NCI-H774 (cell line): Measurements from ENCODE around the gene ALG1.

Source experiments
- DNase-seq: peaks from one replicate; lab custom pipeline; 2025; lab: John Stamatoyannopoulos, UW

Gene ALG1, protein sequence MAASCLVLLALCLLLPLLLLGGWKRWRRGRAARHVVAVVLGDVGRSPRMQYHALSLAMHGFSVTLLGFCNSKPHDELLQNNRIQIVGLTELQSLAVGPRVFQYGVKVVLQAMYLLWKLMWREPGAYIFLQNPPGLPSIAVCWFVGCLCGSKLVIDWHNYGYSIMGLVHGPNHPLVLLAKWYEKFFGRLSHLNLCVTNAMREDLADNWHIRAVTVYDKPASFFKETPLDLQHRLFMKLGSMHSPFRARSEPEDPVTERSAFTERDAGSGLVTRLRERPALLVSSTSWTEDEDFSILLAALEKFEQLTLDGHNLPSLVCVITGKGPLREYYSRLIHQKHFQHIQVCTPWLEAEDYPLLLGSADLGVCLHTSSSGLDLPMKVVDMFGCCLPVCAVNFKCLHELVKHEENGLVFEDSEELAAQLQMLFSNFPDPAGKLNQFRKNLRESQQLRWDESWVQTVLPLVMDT

DNA sequence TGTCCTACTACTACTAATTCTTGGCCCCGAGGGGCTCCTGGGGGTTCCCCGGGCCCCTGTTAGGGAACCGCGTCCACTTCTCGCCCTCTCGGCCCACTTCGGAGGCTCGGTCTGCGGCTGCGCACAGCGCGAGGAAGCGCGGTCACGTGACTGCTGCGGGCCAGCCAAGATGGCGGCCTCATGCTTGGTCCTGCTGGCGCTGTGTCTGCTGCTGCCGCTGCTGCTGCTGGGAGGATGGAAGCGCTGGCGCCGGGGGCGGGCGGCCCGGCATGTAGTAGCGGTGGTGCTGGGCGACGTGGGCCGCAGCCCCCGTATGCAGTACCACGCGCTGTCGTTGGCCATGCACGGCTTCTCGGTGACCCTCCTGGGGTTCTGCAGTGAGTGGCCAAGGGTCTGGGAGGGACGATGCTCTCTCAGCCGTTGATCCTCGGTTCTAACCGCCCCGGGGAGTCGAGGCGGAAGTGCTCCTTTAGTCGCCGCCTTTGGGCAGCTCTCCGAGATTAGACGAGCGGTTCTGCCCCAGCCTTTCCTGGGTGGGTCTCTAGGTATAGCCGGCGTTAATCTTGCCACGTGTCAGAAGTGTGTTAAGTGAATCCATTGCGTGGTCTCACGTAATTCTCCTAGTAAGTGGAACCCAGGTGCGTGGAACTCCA, at the start of gene ALG1:
ALG1 (plus strand) TSS at position 163 of the 653 bp plus-strand sequence; CDS start at position 170, 7 bp downstream.
- peak; percentile 83 for DNase-seq

DNA sequence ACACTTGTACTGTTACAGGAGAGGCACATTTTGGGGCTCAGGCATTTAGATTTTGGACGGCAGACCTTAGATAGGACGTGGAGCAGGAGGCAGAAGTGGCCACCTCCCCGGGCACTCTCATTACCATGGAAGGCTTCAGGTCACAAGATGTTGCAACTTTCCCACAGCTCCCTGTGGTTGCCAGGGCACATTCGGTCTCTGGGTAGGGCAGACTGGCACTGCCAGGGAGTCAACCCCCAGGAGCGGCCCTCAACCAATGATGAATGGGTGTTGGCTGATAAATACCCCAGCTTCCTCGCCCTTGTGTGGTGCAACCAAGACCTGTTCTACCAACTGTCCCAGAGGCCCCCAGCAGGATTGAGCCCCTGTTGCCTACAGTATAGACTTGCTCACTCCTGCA, 49.1 kb upstream of the ALG1 start:
- no peak for DNase-seq

DNA sequence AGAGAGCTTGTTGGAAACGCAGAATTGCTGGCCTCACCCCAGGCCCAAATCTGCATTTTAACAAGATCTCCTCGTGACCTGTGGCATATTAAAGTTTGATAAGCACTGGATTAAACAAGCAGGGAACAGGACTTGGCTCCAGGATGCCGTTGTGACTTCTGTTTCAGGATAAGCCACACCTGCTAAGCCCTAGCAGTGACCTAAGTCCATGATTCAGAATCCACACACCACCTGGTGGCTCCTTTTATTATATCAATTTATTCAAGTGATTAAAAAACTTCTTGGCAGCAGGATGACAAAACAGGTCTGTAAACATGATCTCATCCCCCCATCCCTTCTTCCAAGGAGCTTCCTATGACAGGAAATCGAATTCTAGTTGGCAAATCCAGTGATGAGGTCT, 47.0 kb upstream of the ALG1 start:
- peak; percentile 12 for DNase-seq

DNA sequence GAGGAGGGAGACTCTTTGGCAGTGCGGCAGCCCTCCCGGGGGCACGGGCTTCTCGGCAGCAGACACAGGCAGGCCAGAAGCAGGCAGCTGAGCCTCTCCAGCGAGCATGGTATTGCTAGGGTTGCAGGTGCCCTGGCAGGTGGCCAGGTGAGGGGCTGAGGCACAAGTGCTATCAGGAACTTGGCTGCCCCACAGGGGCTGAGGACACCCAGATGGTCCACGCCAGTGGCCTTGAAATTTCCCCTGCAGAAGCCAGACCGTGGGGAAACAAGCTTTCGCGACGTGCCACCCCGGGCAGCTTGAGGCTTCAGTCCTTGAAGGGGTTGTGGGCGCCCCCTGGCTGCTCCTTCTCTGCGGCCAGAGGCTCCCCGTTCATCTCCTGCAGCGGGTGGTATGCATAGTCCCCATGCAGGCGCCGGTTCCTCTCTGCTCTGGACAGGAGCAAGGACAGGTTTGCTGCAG, 46.4 kb upstream of the ALG1 start:
- no peak for DNase-seq

DNA sequence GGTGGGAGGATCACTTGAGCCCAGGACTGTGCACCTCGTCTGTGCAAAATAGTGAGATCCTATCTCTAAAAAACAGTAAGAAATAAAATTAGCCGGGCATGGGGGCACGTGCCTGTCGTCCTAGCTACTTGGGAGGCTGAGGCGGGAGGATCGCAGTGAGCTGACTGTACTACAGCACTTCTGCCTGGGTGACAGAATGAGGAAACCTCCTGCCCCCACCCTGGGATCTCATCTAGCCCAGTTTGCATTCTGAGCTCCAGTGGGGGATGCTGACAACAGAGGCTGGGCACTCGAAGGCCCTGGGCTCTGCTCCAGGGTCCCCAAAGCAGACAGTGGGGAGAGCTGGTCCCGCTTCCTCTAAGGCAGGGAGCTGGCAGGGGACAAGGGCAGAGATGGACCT, 45.0 kb upstream of the ALG1 start:
- DNase-seq: no peak

DNA sequence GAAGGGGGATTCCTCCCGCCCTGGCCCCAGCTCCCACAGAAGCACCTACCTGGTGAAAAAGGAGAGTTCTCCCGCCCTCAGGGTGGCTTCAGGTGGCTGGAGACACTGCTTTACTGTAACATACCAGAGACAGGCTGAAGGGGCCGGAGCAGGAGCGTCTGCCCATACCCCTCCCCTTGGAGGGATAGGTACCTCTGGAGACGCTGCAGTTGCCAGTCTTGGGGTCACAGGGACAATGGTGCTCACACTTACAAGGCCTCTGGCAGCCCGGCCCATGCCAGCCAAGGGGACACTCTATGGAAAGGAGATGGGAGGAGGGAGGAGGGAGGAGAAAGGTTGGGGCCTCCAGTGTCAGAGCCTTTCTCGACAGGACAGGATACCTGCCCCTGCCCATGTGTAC, 44.6 kb upstream of the ALG1 start:
- DNase-seq: no peak

DNA sequence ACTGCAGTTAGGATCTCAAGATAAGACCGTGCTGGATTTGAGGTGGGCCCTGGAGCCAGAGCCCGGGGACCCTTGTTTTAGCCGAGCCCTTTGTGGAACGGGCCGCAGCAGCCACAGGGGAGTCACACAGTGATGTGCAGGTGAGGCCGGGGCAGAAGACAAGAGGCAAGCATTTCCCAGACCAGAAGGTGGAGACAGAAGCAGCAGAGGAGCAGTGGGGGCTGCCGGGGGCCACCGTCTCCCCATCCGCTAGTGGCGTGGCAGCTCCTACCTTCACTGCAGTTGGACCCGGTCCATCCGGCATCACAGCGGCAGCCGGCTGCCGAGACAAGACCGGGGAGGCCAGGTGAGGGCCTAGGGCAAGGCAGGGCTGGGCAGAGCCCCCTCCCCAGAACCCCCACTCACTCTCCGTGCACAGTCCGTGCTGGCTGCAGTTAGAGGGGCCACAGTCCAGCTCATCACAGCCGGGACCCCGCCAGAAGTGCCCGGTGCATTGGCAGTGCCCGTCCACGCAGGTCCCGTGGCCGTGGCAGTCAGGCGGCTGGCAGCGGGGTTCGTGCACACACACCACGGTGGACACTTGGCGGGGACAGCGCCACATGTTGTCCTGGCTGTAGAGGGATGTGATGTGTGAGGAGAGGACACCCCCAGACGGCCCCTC, 43.9 kb upstream of the ALG1 start:
- DNase-seq: no peak

DNA sequence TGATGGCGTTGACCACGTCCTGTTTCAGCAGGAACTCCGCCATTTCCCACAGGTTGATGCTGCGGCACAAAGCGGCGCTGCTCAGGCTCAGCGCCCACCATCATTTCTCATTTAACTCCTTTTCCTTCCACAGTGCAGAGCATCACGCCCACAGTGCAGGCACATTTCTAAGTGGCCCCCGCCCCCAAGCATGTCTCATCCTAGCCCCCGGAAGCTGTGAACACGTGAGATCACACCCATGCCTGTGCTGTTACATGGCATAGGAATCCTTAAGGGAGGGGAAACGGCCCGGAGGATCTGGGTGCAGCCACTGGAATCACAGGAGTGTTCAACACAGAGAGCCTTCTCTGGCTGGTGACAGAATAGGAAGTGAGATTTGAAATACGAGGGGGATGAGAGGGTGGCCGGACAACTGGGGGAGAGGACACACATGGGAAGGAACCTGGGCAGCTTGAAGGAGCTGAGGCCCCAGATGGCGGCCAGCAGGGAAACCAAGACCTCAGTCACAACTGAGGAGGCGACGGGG, 42.6 kb upstream of the ALG1 start:
- no peak for DNase-seq

DNA sequence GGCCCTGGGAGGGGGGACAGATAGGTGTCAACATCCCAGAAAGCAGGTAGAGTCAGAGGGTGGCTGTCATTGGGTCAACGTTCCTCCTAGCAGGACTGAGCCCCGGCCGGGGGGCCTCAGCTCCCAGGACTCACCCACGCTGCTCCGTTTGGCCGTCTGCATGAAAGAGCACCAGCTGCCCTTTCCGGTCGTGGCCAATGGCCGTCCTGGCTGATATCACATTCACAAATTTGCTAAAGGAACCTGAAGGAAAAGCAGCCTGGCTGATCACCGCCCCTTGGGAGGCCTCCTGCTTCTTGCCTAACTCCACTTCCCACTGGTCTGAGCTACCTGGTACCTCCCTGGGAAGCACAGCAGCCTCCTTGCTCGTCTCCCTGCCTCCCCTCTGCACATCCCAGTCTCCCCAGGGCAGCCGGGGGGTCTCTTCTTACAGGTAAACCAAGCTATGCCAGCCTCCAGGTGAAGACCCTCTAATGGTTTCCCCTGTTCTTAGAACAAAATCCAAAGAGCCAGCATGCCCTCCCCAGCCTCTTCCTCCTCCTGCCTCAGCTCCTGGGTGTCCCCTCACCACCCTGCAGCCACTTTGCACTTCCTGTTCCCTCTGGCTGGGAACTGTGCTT, 41.3 kb upstream of the ALG1 start:
- no peak for DNase-seq

DNA sequence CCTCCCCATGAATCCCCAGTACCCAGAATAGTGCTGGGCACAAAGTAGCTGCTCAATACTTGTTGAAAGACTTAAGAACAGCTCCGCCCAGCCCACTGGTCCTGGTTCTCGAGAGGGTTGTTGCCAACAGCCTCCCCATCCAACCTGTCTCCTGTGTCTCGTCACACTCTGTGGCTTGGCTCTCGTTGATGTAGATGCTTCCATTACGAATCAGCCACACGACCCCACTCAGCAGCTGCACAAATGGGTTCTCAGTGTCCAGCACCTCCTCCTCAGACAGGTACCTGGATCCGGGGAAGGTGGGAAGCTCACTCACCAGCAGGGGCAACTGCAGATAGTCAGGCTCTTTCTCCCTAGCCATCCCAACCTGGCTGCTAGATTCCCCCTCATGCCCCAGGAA, 40.0 kb upstream of the ALG1 start:
- DNase-seq: no peak

DNA sequence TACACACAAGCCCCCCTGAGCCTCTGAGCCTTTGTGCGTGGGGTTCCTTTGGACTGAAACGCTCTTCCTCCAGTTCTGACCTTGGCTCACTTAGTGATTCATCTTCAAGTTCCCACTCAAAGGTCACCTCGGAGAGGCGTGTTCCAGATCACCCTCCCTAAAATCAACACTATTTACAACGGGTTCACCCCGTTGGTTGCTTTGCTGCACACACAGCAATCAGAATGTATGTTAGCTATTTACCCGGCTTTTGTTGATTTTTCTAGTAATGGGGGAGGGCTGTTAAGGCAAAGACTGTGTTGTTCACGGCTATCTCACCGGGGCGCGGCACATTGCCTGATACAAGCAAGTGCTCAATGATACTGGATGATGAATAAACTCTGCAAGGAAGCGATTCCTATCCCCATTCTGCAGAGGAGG, 38.9 kb upstream of the ALG1 start:
- no peak for DNase-seq

DNA sequence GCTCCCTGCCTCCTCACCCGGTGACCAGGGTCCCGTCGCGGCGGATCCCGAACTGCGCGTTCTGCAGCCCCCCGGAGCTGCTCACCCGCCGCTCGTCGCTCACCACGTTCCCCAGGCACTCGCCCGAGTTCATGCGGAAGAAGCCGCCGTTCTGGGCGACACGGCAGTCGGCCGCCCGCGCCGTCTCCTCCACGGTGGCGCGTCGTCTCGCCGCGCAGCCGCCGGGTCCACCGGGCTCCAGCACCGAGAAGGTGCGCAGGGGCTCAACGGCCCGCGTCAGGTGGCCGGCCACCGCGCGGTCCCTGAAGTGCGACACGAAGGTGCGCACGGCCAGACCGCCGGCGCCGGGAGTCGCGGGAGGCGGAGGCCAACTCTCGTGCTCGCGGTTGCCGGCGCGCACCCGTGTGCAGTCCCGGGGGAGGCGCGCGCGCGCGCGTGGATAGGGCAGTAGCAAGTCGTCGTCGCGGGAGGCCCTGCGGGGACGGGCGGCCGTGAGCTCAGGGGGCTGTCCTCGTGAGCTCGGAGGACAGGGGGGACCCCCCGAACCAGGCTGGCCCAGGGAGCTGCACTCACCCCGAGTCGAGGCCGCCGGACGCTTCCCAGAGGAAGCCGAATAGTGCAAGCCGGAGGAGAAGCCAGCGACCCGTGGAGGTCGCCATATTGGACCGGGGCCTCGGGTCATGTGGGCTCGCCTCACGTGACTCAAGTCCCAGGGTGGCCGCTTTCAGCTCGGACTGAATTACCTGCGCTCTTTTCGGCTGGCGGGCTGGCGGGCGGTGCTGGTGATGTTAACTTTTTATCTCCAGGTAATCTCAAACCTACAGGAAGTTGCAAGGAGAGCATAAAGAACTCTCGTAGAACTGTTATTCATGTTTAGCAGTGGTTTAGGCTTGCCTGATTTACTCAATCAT, 38.1 kb upstream of the ALG1 start, which contains the start of gene NAGPA:
NAGPA (minus strand) TSS at position 680 of the 911 bp plus-strand sequence; CDS start at position 659, 21 bp downstream.
- DNase-seq: peak; percentile 63

DNA sequence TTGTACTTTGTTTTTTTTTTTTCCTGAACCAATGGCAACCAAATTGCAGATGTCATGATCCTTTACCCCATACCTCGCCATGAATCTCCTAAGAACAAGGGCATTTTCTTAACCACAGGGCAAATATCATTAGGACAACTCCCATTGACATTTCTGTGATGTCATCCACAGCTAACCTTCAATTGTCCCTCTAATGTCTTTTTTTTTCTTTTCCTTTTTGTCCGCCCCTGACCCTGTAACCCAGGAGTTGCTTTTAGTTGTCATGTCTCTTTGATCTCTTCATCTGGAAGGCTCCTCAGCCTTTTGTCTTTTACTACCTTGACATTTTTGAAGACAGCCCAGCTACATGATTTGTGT, 37.5 kb upstream of the ALG1 start:
- no peak for DNase-seq

DNA sequence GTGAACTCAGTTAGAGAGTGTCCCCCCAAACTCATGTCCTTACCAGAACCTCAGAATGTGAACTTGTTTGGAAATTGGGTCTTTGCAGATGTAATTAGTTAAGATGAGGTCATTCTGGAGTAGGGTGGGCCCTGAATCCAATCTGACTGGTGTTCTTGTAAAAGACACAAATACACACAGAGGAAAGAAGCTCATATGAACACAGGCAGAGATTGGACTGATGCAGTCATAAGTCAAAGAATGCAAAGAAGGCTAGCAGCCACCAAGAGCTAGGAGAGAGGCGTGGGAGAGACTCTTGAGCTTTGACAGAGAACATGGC, 35.8 kb upstream of the ALG1 start:
- no peak for DNase-seq

DNA sequence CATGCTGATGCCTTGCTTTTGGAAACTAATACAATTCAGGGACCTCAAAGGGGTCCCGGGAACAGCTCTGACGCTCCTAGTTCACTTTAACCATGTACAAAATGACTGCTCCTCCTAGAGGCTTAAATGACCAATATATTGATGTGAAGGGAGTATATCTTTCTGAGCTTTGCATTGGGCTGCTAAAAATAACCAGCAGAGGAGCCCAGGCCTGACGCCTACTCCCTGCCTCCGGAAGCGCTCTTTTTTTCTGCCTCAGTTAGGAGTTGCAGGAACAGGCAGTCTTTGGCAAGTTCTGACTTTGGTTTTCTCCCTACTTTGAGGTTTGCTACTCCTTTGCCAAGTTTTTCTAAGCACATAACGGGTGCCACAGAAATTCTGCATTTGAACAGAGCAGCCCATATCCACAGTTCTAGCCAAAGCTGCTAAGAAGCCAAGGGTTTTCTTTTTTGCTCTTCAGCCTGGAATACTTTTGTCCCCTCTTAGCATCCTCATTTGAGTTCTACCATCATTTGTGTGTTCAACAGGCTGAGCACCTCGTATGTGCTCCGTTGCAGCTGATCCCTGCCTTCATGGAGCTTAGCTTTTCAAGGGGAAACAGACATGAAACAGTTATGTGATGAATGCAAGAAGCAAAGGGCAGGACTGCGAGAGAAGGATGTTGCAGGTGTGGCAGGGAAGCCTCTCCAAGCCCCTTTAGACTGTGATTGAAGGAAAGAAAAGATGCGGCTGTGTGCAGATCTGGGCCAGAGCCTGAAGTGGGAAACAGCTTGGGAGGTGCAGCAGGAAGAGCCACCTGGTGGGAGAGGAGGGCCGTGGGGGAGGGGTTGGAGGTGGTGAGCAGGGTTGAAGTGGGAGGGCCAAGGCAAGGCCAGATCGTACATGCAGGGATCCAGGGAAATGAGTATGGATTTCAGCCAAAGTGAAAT, 35.2 kb upstream of the ALG1 start:
- no peak for DNase-seq

DNA sequence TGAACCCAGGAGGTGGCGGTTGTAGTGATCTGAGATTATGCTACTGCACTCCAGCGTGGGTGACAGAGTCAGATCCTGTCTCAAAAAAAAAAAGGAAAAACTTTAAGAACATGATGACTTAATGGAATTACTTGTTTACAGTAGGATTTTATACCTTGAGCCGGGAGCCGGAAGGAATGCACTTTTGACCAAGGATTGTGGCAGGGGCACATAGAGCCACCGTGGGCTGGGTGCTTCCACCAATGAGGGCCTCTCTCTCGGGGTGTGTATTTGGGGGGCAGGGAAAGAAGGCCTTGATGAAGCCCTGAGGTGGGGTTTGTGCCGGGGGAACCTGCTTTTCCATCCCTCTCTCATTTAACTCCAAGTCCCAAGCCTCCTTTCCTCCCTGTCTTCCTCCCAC, 31.2 kb upstream of the ALG1 start:
- DNase-seq: no peak

DNA sequence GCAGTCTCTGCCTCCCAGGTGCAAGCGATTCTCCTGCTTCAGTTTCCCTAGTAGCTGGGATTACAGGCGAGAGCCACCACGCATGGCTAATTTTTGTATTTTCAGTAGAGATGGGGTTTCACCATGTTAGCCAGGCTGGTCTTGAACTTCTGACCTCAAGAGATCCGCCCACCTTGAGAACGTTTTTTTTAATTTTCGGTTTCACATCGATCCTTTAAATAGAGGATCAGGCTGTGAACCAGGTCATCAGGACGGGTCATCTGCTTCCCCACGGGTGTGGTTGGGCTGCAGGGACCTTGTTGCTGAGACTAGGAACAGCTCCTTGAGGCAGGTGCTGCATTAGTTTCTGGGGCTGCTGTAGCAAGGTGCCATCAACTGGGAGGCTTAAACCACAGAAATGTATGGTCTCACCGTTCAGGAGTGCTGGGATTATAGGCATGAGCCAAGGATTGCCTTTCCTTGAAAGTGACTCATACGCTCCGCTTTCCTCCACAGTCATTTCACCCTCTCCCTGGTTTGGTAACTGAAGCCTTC, 30.0 kb upstream of the ALG1 start:
- no peak for DNase-seq

DNA sequence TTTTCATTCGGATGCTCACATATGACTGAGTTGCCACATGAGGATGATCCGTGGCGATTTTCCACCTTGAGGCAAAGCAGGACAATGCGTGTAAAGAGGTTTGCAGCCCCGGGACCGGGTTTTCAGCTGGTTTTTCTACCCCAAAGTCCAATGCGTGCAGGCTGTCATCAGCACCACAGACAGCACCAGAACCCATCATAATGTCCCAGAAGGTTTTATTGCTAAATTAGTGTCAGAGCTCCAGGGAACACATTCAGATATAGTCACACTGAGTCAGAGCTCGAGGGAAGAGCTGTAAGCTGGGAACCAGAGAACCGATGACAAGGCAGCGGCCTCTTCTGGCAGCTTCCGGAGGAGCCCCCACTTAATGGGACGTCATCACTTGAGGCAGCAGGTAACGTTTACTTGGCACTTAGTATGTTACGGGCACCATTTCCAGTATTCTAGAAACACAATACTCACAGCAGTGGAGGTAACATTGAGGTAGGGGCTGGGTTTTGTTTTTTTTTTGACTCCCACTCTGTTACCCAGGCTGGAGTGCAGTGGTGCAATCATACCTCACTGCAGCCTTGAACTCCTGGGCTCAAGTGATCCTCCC, 29.0 kb upstream of the ALG1 start:
- no peak for DNase-seq

DNA sequence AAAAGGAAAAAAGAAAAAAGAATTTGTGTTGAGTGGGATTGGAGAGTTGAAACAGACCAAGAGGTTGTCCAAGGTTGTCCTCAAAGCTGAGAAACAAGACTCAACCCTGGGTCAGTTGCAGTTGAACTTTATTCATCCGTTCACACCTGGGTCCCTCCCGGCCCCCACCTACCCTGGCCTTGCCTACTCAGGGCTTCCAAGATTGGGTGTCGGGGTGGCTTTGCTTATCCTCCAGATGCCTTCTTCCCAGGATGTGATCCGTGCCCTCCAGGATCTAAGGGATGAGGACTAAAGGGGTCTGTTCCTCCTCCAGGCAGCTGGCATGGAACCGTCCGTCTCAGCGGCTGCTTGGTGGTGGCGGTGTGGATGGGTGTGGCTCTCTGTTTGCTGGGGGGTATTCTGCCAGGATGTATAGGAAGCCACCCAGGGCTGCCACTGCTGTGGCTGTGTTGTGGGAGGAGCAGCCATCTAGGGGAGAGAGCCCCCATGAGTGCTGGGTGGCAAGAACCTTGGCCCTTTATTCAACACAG, 27.6 kb upstream of the ALG1 start:
- DNase-seq: no peak
